Loucy (cell line): ENCODE data around the gene TGM2.

Experiments
- H2AFZ ChIP-seq: fragments of 200-600 bp; sonication (generic); 2 replicates; pipeline ENCODE4 v1.6.0; 2016; ENCODE audit warnings: antibody characterized with exemption, mild to moderate bottlenecking, low read length, moderate library complexity
- H3F3A ChIP-seq: fragments of 200-600 bp; 2 replicates; pipeline ENCODE4 v1.6.0; 2016; ENCODE audit warnings: antibody characterized with exemption, low read depth, mild to moderate bottlenecking
- H3K27me3 ChIP-seq: fragments of 200-600 bp; sonication (generic); 2 replicates; pipeline ENCODE4 v1.6.1; 2014; ENCODE audit warnings: low read length, mild to moderate bottlenecking; ENCODE audit not compliant: insufficient read depth, poor library complexity, severe bottlenecking
- H3K36me3 ChIP-seq: fragments of 200-600 bp; sonication (generic); 2 replicates; pipeline ENCODE4 v1.6.1; 2016; ENCODE audit warnings: low read length; ENCODE audit not compliant: insufficient read depth
- H3K4me1 ChIP-seq: fragments of 200-600 bp; sonication (generic); 2 replicates; pipeline ENCODE4 v1.5.1; 2014; ENCODE audit warnings: low read length, mild to moderate bottlenecking; ENCODE audit not compliant: insufficient read depth, poor library complexity, severe bottlenecking
- H3K4me2 ChIP-seq: fragments of 200-600 bp; sonication (generic); 2 replicates; pipeline ENCODE4 v1.6.0; 2014; ENCODE audit warnings: antibody characterized with exemption, low read length, low read depth, mild to moderate bottlenecking; ENCODE audit not compliant: poor library complexity, severe bottlenecking
- H3K4me3 ChIP-seq: fragments of 200-600 bp; sonication (generic); 2 replicates; pipeline ENCODE4 v1.5.1; 2014; ENCODE audit warnings: low read length, mild to moderate bottlenecking, mixed read lengths; ENCODE audit not compliant: poor library complexity, severe bottlenecking
- H3K79me2 ChIP-seq: fragments of 200-600 bp; sonication (generic); 2 replicates; pipeline ENCODE4 v1.6.1; 2014; ENCODE audit warnings: low read length; ENCODE audit not compliant: insufficient read depth
- H3K9ac ChIP-seq: fragments of 200-600 bp; sonication (generic); 2 replicates; pipeline ENCODE4 v1.6.0; 2014; ENCODE audit warnings: mild to moderate bottlenecking, low read depth, low read length, moderate library complexity; ENCODE audit not compliant: poor library complexity, severe bottlenecking
- H3K9me2 ChIP-seq: fragments of 200-600 bp; sonication (generic); replicated peaks from 2 replicates; pipeline ENCODE4 v1.6.1; 2016; ENCODE audit warnings: low read depth, low read length, mixed read lengths
- H3K9me3 ChIP-seq: fragments of 200-600 bp; sonication (generic); 2 replicates; pipeline ENCODE4 v1.6.1; 2014; ENCODE audit warnings: mild to moderate bottlenecking, antibody characterized with exemption, low read length, low read depth; ENCODE audit not compliant: insufficient read depth
- H4K20me1 ChIP-seq: fragments of 200-600 bp; sonication (generic); 2 replicates; pipeline ENCODE4 v1.6.0; 2014; ENCODE audit warnings: antibody characterized with exemption, low read length, mild to moderate bottlenecking; ENCODE audit not compliant: insufficient read depth, poor library complexity, severe bottlenecking
- EZH2phosphoT487 ChIP-seq: fragments of 200-600 bp; IDR thresholded peaks from 2 replicates; pipeline ENCODE4 v1.6.1; 2018; ENCODE audit warnings: antibody characterized with exemption, mild to moderate bottlenecking, moderate library complexity, borderline replicate concordance
- TF ChIP-seq, protein P1 (sequence below): fragments of 200-600 bp; sonication (generic); conservative IDR thresholded peaks from 2 replicates; pipeline ENCODE4 v1.5.1; 2014; ENCODE audit warnings: mild to moderate bottlenecking, antibody characterized with exemption, low read length

TGM2 gene

DNA sequence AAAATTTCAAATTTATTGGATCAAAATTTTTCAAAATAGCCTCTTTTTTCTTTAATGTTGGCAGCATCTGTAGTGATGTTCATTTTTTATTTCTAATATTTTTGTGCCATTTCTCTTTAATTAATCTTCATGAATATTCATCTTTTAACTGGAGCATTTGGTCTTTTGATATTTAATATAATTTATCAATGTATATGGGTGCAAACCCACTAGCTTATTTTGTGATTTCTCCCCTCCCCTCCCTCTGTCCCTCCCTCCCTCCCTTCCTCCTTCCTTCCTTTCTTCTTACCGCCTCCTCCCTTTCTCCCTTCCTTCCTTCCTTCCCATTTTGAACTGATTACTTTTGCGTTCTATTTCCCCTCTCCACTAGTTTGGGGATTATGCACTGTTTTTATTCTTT, 49.2 kb downstream of the TGM2 start:
- no peak overlapping the region for H3K9ac ChIP-seq
- TF ChIP-seq EZH2phosphoT487 = no peak
- TF ChIP-seq, protein P1, sequence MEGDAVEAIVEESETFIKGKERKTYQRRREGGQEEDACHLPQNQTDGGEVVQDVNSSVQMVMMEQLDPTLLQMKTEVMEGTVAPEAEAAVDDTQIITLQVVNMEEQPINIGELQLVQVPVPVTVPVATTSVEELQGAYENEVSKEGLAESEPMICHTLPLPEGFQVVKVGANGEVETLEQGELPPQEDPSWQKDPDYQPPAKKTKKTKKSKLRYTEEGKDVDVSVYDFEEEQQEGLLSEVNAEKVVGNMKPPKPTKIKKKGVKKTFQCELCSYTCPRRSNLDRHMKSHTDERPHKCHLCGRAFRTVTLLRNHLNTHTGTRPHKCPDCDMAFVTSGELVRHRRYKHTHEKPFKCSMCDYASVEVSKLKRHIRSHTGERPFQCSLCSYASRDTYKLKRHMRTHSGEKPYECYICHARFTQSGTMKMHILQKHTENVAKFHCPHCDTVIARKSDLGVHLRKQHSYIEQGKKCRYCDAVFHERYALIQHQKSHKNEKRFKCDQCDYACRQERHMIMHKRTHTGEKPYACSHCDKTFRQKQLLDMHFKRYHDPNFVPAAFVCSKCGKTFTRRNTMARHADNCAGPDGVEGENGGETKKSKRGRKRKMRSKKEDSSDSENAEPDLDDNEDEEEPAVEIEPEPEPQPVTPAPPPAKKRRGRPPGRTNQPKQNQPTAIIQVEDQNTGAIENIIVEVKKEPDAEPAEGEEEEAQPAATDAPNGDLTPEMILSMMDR = no peak
- no peak overlapping the region for H2AFZ ChIP-seq
- no peaks in the 10 kb centered on the region for H3K79me2 ChIP-seq
- peaks cover 6% of the 10 kb centered on the region for H3K4me1 ChIP-seq
- no peak overlapping the region for H3K4me2 ChIP-seq
- H3K4me3 ChIP-seq = no peak overlapping the region
- no peaks in the 10 kb centered on the region for H3F3A ChIP-seq
- no peaks in the 10 kb centered on the region for H3K9me2 ChIP-seq
- no peaks in the 10 kb centered on the region for H4K20me1 ChIP-seq
- no peaks in the 10 kb centered on the region for H3K9me3 ChIP-seq
- no peaks in the 10 kb centered on the region for H3K36me3 ChIP-seq
- no peaks in the 10 kb centered on the region for H3K27me3 ChIP-seq

GRCh38 chr20:38115205-38115604, 49.9 kb downstream of the TGM2 start:
- no peak overlapping the region for H3K4me2 ChIP-seq
- no peaks in the 10 kb centered on the region for H3K9me2 ChIP-seq
- no peaks in the 10 kb centered on the region for H4K20me1 ChIP-seq
- no peaks in the 10 kb centered on the region for H3K27me3 ChIP-seq
- H2AFZ ChIP-seq = no peak overlapping the region
- no peaks in the 10 kb centered on the region for H3F3A ChIP-seq
- TF ChIP-seq EZH2phosphoT487 = no peak
- TF ChIP-seq, protein P1 = 0 out of 2 replicates have a peak, but pooled peaks have one; percentile 23
- no peaks in the 10 kb centered on the region for H3K9me3 ChIP-seq
- H3K9ac ChIP-seq = no peak overlapping the region
- H3K36me3 ChIP-seq = no peaks in the 10 kb centered on the region
- H3K79me2 ChIP-seq = no peaks in the 10 kb centered on the region
- peaks cover 6% of the 10 kb centered on the region for H3K4me1 ChIP-seq
- H3K4me3 ChIP-seq = no peak overlapping the region

- TF ChIP-seq EZH2phosphoT487 = no peak
- TF ChIP-seq, protein P1 = no peak
- no peak overlapping the region for H3K9ac ChIP-seq
- H3K4me3 ChIP-seq = no peak overlapping the region
- peaks cover 6% of the 10 kb centered on the region for H3K4me1 ChIP-seq
- no peak overlapping the region for H3K4me2 ChIP-seq
- H4K20me1 ChIP-seq = no peaks in the 10 kb centered on the region
- no peaks in the 10 kb centered on the region for H3K79me2 ChIP-seq
- H3K9me3 ChIP-seq = no peaks in the 10 kb centered on the region
- no peak overlapping the region for H2AFZ ChIP-seq
- no peaks in the 10 kb centered on the region for H3K9me2 ChIP-seq
- H3K36me3 ChIP-seq = no peaks in the 10 kb centered on the region
- no peaks in the 10 kb centered on the region for H3F3A ChIP-seq
- H3K27me3 ChIP-seq = no peaks in the 10 kb centered on the region
These were observed 50.7 kb downstream of the TGM2 start for GRCh38 chr20:38114353-38114791.
